SK-N-MC (cell line): ENCODE results near the gene MAP4K4.

Experiments
- EZH2 ChIP-seq: fragments of 200-600 bp; sonication (generic); IDR thresholded peaks from one replicate; pipeline ENCODE4 v1.6.1; 2017; ENCODE audit warnings: antibody characterized with exemption
- POLR2AphosphoS5 ChIP-seq: IDR thresholded peaks from 2 replicates; pipeline ENCODE4 v1.6.1; 2012; ENCODE audit warnings: mild to moderate bottlenecking, low read depth, low read length, borderline replicate concordance

GRCh38 chr2:101741775-101742520 is 44.4 kb downstream of the MAP4K4 start:
- TF ChIP-seq POLR2AphosphoS5 = no peak
- no peak for TF ChIP-seq EZH2
